Dendritic cell treated with granulocyte-macrophage colony-stimulating factor and Interleukin-4, amounts not matched to agents 40 ng/mL and 50 ng/mL, for 4 days (primary cell): ENCODE data around the gene UPP2.

ENCODE experiments used
- H3K27ac Mint-ChIP-seq: one replicate; pipeline ENCODE4 v1.8.0; 2022; ENCODE audit warnings: mild to moderate bottlenecking, mixed read lengths
- H3K27me3 Mint-ChIP-seq: one replicate; pipeline ENCODE4 v1.8.0; 2022; ENCODE audit warnings: mild to moderate bottlenecking, mixed read lengths
- H3K36me3 Mint-ChIP-seq: one replicate; pipeline ENCODE4 v1.8.0; 2022; ENCODE audit warnings: low read depth, mixed read lengths
- H3K4me1 Mint-ChIP-seq: one replicate; pipeline ENCODE4 v1.8.0; 2022; ENCODE audit warnings: low read depth, mixed read lengths
- H3K4me3 Mint-ChIP-seq: one replicate; pipeline ENCODE4 v1.8.0; 2022; ENCODE audit warnings: mild to moderate bottlenecking, moderate library complexity, mixed read lengths
- H3K9me3 Mint-ChIP-seq: one replicate; pipeline ENCODE4 v1.8.0; 2022; ENCODE audit warnings: mixed read lengths
- intact Hi-C: fragments of 100-400 bp; cut with micrococcal nuclease; formaldehyde crosslinking; loops from one replicate; pipeline ENCODE4 v1.15.0; 2022

Gene UPP2

DNA sequence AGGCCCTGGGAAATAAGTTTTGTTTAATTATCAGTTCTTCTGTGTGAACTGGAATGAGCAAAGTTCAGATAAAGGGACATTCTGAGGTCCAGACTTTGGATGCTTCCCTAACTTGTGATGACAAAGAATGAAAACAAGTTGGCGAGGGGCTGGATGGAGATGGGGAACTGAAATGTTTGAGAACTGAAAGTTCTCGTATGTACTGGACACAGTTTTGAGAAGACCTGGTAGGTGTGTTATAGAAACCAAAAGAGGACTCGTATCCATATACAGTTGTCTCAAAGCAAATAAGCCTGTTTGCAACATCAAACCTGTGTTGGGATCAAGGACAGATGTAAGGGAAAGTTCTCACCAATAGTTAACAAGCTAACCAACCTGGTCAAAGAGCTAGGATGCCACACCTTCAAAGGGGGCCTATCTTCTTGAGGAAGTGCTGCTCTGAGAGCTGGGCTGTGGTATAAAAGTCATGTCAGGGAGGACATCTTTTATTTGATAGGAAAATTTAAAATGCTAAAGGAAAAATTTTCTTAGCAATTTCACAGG, at the start of gene UPP2:
Gene UPP2 (plus strand): TSS at position 493 of the 543 bp plus-strand sequence. CDS start 188 bp downstream, outside the sequence.
- Mint-ChIP-seq H3K4me3 (no peak within 1 kb of the TSS), H3K36me3 (no peaks in the 10 kb centered on the region), H3K4me1 (peaks cover 9% of the 10 kb centered on the region), H3K27me3 (no peaks in the 10 kb centered on the region), H3K27ac (no peak within 1 kb of the TSS), H3K9me3 (no peaks in the 10 kb centered on the region)
- intact Hi-C loops, result no loop called here

DNA sequence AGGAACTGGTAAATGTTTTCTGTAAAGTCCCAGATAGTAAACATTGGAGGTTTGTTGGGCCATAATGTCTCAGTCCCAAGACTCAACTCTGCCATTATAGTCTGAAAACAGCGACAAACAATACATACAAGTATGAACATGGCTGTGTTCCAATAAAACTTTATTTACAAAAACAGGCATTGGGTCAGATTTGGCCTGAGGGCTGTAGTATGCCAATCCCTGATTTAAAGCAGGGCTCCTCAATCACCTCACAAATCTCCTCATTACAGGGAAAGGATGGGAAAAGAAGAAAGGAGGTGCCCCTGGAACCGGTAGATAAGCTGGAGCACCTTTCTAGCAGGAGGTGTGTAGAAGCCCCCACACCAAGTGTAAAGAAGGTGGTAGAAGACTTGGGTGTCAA, 48.9 kb upstream of the UPP2 start:
- no peak overlapping the region for H3K4me3 Mint-ChIP-seq
- no peak overlapping the region for H3K27ac Mint-ChIP-seq
- peaks cover 13% of the 10 kb centered on the region for H3K4me1 Mint-ChIP-seq
- no peaks in the 10 kb centered on the region for H3K9me3 Mint-ChIP-seq
- no peaks in the 10 kb centered on the region for H3K27me3 Mint-ChIP-seq
- intact Hi-C loops, result no loop called here
- H3K36me3 Mint-ChIP-seq, result no peaks in the 10 kb centered on the region

DNA sequence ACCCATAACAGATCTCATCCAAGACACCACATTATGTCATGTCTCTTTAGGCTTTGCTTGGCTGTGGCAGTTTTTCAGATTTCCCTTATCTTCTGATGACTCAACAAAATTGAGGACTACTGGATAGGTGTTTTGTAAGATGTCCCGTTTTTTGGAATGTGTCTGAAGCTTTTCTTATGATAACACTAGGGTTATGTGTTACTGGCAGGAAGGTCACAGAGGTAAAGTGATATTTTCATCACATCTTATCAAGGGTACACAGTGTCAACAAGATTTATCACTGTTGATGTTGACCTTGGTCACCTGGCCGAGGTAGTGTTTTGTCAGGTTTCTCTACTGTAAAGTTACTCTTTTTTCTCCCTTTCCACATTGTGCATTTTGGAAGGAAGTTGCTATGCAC, 44.8 kb upstream of the UPP2 start:
- Mint-ChIP-seq H3K36me3 (no peaks in the 10 kb centered on the region), H3K27ac (no peak overlapping the region), H3K4me3 (no peak overlapping the region), H3K27me3 (no peaks in the 10 kb centered on the region), H3K9me3 (no peaks in the 10 kb centered on the region), H3K4me1 (peaks cover 13% of the 10 kb centered on the region)
- intact Hi-C loops, result no loop called here

DNA sequence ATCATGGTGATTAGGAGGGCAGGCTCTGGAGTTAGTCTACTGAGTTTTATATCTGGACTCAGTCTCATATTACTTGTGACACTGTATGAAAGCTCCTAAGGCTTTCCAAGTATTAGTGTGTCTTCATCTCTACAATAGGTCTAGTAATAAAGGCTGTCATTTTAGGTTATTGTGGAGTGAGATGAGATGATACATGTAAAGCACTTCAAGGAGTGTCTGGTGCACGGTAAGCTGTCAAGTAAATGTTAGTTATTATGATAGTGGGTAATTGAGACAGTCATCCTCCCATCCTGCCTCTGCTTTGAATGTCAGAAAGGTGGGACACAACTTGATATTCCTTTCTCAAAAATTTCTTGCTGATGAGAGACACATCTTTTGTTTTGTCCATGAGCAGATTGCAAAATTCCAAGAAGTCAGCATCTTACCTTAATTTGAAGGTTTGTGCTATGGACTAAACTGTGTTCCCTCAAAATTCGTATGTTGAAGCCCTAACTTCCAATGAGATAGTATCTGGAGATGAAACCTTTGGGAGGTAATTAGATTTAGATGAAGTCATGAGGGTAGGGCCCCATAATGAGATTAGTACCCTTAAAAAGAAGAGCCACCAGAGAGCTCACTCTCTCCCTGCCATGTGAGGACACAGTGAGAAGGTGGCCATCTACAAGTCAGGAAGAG, 41.4 kb upstream of the UPP2 start:
- Mint-ChIP-seq H3K9me3 (no peaks in the 10 kb centered on the region), H3K4me1 (no peaks in the 10 kb centered on the region), H3K27ac (no peak overlapping the region), H3K36me3 (no peaks in the 10 kb centered on the region), H3K4me3 (no peak overlapping the region), H3K27me3 (no peaks in the 10 kb centered on the region)
- intact Hi-C loops, result no loop called here

DNA sequence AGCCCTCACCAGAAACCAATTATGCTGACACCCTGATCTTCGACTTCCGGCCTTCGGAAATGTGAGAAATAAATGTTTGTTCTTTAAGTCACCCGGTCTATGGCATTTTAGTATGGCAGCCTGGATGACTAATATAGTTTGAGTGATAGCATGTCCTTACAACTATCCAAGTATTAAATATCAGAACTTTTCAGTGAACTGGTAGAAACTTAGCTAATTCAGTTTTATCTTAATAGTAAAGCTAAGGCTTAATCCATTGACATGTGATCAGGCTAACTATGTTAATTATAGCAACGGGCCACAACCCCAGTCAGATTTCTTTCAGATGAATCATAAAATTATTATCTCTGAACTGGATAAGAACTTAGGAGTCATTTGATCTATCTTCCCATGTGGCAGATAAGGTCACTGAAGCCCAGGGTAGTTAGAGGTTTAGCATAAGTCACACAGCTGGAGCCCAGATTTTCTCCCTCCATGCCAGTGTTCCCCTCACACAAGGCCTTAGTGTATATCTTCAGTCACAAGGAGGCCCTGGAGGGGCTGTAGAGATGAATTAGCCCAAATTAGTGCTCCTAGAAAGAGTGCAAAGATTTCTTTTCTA, 40.7 kb upstream of the UPP2 start:
- Mint-ChIP-seq H3K4me3 (no peak overlapping the region), H3K9me3 (no peaks in the 10 kb centered on the region), H3K27ac (no peak overlapping the region), H3K27me3 (no peaks in the 10 kb centered on the region), H3K4me1 (no peaks in the 10 kb centered on the region), H3K36me3 (no peaks in the 10 kb centered on the region)
- intact Hi-C loops, result no loop called here

DNA sequence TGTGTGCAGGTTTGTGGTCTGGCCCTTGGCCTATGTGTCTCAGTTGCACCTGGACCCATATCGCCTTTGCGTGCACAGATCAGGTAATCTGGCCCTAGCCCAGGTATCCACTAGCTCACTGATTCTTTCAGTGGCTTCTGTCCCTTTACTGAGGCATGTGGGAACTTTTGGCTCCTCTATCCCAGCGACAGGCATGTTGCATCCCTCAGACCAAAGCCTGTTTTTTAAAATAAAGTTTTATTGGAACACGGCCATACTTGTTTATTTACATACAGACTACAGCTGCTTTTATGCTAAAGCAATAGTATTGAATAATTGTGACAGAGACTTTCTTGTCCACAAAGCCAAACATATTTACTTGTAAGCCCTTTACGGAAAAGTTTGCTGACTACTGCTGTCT, 39.9 kb upstream of the UPP2 start:
- no peaks in the 10 kb centered on the region for H3K4me1 Mint-ChIP-seq
- H3K9me3 Mint-ChIP-seq, result no peaks in the 10 kb centered on the region
- no peak overlapping the region for H3K27ac Mint-ChIP-seq
- intact Hi-C loops, result no loop called here
- H3K36me3 Mint-ChIP-seq, result no peaks in the 10 kb centered on the region
- H3K27me3 Mint-ChIP-seq, result no peaks in the 10 kb centered on the region
- H3K4me3 Mint-ChIP-seq, result no peak overlapping the region

DNA sequence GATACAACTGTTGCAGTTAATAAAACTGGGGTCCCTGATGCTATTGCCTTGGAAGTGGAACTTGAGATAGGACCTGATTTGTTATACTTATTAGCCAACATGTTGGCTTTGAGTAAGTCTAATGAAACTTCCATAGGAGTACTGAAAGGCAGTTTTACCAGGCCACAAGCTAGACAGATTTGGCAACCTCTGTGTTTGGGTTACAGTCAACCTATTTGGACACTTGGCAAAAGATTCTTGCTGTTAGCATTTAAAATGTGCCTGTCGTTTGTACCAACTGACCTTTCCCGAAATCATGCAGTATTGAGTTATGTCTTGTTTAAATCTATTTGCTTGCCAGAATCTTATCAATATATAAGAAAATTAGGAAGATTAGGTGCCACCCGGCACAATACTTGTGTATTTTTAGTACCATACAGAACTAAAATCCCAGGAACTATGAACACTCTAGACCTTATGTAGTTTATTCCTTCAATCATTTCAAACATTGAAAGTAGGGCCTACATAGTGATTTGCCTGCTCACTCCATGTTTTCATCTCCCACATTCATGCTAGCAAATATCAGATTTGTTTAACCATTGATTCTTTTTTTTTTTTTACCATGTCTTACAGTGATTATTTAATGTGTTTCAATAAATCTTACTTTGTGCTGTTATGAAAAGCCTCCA, 35.5 kb upstream of the UPP2 start:
- Mint-ChIP-seq H3K4me3 (no peak overlapping the region), H3K9me3 (no peaks in the 10 kb centered on the region), H3K36me3 (no peaks in the 10 kb centered on the region), H3K4me1 (no peaks in the 10 kb centered on the region), H3K27me3 (no peaks in the 10 kb centered on the region), H3K27ac (no peak overlapping the region)
- intact Hi-C loops, result no loop called here

DNA sequence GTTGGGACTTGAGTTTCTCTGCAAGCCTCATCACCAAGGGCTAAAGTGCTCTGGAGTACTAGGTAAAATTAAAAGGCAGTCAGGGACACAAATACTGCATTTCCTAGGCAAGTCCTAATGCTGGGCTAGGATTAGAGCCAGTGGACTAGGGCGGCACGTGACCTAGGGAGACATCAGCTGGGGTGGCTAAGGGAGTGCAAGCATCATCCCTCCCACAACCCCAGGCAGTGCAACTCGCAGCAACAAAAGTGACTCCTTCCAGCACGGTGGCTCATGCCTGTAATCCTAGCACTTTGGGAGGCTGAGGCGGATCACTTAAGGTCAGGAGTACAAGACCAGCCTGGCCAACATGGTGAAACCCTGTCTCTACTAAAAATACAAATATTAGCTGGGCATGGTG, 30.7 kb upstream of the UPP2 start:
- H3K9me3 Mint-ChIP-seq, result peaks cover 7% of the 10 kb centered on the region
- intact Hi-C loops, result no loop called here
- H3K27me3 Mint-ChIP-seq, result no peaks in the 10 kb centered on the region
- H3K36me3 Mint-ChIP-seq, result no peaks in the 10 kb centered on the region
- no peaks in the 10 kb centered on the region for H3K4me1 Mint-ChIP-seq
- H3K4me3 Mint-ChIP-seq, result no peak overlapping the region
- H3K27ac Mint-ChIP-seq, result no peak overlapping the region

DNA sequence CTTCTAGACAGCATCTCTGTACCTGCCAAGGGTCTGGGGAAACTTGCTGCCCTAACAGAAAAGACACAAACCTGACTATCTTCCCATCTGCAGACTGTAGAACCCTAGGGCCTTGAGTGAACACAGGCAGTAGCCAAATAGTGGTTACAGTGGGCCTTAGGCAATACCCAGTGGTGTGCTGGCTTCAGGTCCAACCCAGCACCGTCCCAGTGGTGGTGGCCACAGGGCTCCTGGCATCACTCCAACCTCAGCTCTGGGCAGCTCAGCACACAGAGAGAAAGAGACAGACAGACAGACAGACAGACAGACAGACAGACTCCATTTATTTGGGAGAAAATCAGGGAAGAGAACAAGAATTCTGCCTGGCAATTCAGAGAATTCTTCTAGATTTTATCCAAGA, 29.3 kb upstream of the UPP2 start:
- H3K4me3 Mint-ChIP-seq, result no peak overlapping the region
- intact Hi-C loops, result no loop called here
- H3K27me3 Mint-ChIP-seq, result no peaks in the 10 kb centered on the region
- no peaks in the 10 kb centered on the region for H3K4me1 Mint-ChIP-seq
- peaks cover 21% of the 10 kb centered on the region for H3K9me3 Mint-ChIP-seq
- no peaks in the 10 kb centered on the region for H3K36me3 Mint-ChIP-seq
- H3K27ac Mint-ChIP-seq, result no peak overlapping the region

DNA sequence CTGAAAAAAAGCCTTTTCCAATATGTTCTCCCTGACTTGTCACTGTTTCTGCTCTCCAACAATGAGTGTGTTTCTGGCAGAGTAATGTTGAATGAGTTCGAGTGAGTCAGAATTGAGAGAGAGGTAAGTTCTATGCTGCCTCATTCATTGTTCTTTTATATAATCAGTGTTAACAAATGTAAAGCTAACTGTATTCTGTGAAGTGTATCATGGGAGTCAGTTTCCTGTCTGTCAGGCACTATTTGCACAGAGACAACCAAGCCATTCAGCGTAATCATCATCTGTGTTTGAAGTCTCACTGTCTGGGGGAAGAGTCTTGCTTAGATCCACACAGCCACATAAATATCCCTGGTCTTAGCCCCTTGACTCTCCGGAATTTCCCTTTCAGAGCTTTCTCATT, 22.0 kb upstream of the UPP2 start:
- Mint-ChIP-seq H3K27ac (no peak overlapping the region), H3K9me3 (peaks cover 32% of the 10 kb centered on the region), H3K4me1 (peaks cover 10% of the 10 kb centered on the region), H3K36me3 (no peaks in the 10 kb centered on the region), H3K27me3 (no peaks in the 10 kb centered on the region), H3K4me3 (no peak overlapping the region)
- intact Hi-C loops, result no loop called here

DNA sequence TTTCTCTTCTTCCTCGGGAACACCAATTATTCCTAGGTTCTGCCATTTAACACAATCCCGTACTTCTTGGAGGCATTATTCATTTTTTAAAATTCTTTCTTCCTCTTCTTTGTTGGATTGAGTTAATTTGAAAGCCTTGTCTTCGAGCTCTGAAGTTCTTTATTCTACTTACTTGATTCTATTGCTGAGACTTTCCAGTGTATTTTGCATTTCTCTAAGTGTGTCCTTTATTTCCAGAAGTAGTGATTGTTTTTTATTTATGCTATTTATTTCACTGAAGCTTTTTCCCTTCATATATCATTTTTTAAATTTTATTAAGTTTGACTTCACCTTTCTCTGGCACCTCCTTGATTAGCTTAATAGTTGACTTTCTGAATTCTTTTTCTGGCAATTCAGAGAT, 13.6 kb upstream of the UPP2 start:
- no peaks in the 10 kb centered on the region for H3K36me3 Mint-ChIP-seq
- H3K27ac Mint-ChIP-seq, result no peak overlapping the region
- H3K27me3 Mint-ChIP-seq, result no peaks in the 10 kb centered on the region
- no peaks in the 10 kb centered on the region for H3K4me1 Mint-ChIP-seq
- H3K4me3 Mint-ChIP-seq, result no peak overlapping the region
- peaks cover 34% of the 10 kb centered on the region for H3K9me3 Mint-ChIP-seq
- intact Hi-C loops, result no loop called here

DNA sequence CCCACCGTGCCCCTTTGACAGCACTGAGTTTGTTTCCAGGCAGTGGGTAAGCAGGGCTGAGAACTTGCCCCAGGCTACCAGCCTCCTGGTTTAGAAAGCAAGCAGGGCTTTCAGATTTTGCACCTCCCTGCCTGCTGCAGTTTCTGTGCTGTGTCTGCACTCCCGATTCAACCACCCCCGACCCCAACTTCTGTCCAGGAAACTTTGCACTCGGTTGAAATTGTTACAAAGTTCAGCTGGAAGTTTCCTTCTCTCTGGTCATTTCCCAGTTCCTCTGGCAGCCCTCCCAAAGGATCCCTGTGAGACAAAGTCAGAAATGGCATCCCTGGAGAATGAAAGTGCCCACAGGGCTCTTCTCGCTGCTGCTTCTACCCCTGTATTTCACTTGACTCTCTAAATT, 12.4 kb upstream of the UPP2 start:
- Mint-ChIP-seq H3K36me3 (no peaks in the 10 kb centered on the region), H3K27ac (no peak overlapping the region), H3K4me1 (no peaks in the 10 kb centered on the region), H3K27me3 (no peaks in the 10 kb centered on the region), H3K9me3 (peaks cover 34% of the 10 kb centered on the region), H3K4me3 (no peak overlapping the region)
- intact Hi-C loops, result no loop called here

DNA sequence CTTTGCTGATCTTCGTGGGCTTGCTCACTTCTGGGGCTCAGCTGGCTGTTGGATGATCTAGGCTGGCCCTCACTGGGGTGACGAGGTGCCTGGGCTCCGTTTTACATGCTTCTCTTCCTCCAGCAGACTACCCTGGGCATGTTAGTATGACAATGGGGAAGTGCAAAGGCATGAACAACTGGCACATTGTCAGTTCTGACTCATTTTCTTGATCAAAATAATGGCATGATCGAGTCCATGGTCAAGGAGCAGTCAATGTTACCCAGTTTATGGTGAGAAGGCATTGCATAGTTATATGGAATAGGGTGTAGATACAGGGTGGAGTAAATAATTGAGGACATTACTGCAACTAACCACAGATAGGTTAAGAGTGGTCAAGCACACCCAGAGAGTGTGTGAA, 10.0 kb upstream of the UPP2 start:
- Mint-ChIP-seq H3K4me3 (no peak overlapping the region), H3K36me3 (no peaks in the 10 kb centered on the region), H3K9me3 (peaks cover 25% of the 10 kb centered on the region), H3K27me3 (no peaks in the 10 kb centered on the region), H3K27ac (no peak overlapping the region), H3K4me1 (no peaks in the 10 kb centered on the region)
- intact Hi-C loops, result no loop called here

DNA sequence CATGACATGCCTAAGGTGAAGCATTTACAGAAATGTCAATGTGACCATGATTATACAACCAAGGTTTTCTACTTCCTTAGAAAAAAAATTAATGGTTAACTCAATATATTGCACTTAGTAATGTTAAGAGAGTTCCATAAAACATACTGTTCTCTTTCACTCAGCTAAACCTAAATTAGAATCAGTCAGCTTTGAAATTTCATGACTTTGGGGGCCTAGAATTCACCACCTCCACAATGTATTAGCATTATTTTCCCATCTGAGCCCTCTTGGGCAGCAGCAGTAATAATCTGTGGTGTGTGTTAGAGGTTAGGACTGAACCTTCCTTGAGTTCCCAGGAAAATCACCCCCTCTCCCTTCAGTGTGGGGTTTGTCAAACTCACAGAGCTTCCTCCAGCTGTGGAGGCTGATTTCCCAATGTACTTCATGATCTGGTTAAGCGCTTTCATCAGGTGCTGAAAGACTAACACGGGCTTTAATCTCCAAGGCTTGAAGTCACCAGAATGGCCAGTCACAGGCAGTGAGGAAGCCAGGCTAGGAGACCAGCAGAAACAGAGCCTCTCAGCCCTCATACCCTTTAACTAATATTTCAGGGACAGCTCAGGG, 7.1 kb upstream of the UPP2 start:
- intact Hi-C loops, result no loop called here
- no peaks in the 10 kb centered on the region for H3K4me1 Mint-ChIP-seq
- no peak overlapping the region for H3K4me3 Mint-ChIP-seq
- H3K27ac Mint-ChIP-seq, result no peak overlapping the region
- no peaks in the 10 kb centered on the region for H3K36me3 Mint-ChIP-seq
- H3K27me3 Mint-ChIP-seq, result no peaks in the 10 kb centered on the region
- no peaks in the 10 kb centered on the region for H3K9me3 Mint-ChIP-seq
